ENCODE measurements around the gene TMEM17. TPM values are rescaled to one million over a fixed set of nuclear protein-coding genes. Genes with fewer than 3 reads are reported as not detected.

TMEM17 gene
- total and polyA plus RNA-seq, 9 of the 15 experiments (the other 6 are each of a cell fraction or from before 2014, with no cell fraction given) = 0.58 to 2.2 (median 1.2) TPM

DNA sequence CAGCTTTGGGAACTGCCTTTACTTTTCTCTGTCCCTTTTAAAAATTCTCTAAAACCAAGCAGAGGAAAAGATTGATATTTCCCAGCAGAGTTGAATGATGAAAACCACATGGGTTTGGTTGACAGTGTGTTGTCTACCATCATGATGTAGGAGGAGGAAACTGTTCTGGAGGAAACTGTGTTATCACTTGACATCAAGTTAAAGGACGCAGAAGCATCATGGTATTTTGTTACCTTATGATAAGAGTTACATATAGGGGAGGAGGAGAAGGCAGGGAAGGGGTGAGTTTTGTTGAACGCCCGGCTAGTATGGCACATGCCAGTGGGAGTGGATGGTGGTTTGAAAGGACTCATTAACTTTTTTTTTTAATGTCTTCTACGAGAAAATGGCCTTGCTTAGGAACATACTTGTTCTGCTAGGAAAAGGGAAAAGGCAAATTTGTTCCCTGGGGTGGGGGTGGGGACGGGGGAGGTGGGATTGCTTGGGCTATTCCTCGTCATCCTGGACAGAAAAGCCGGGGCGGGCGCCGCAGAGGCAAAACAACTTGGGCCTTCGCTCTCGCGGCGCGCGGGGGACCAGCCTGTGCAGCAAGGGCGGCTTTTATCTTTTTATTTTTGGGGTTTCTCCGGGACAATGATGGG lies 766 bp downstream of the TMEM17 start (continued):
- TF ChIP-seq, protein P1, sequence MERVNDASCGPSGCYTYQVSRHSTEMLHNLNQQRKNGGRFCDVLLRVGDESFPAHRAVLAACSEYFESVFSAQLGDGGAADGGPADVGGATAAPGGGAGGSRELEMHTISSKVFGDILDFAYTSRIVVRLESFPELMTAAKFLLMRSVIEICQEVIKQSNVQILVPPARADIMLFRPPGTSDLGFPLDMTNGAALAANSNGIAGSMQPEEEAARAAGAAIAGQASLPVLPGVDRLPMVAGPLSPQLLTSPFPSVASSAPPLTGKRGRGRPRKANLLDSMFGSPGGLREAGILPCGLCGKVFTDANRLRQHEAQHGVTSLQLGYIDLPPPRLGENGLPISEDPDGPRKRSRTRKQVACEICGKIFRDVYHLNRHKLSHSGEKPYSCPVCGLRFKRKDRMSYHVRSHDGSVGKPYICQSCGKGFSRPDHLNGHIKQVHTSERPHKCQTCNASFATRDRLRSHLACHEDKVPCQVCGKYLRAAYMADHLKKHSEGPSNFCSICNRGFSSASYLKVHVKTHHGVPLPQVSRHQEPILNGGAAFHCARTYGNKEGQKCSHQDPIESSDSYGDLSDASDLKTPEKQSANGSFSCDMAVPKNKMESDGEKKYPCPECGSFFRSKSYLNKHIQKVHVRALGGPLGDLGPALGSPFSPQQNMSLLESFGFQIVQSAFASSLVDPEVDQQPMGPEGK (CRISPR knock-in tag; IDR thresholded peaks at IDR 0.05; ENCODE audit: borderline replicate concordance) = no peak
- TF ChIP-seq KAT7 (CRISPR knock-in tag; IDR thresholded peaks at IDR 0.05; ENCODE audit: borderline replicate concordance) (no peak), POLR2AphosphoS5 (IDR thresholded peaks at IDR 0.05; ENCODE audit: control insufficient read depth, insufficient read depth, low read depth, low read length) (no peak), PML (IDR thresholded peaks at IDR 0.05; ENCODE audit: low read length) (no peak), GABPB2 (CRISPR knock-in tag; conservative IDR thresholded peaks at IDR 0.05) (no peak), BRCA1 (IDR thresholded peaks at IDR 0.05) (no peak), BRCA1 (CRISPR knock-in tag; IDR thresholded peaks at IDR 0.05) (no peak), EP300 (IDR thresholded peaks at IDR 0.05; ENCODE audit: low read length) (no peak), MCM7 (IDR thresholded peaks at IDR 0.05) (no peak), BRD4 (IDR thresholded peaks at IDR 0.05) (0 out of 2 replicates have a peak, but pooled peaks have one; percentile 42), RBM14 (IDR thresholded peaks at IDR 0.05; ENCODE audit: borderline replicate concordance, insufficient read depth, low read depth, low read length) (no peak), HDGF (IDR thresholded peaks at IDR 0.05) (no peak), POLR2A (conservative IDR thresholded peaks at IDR 0.05) (no peak; the same call in 1 of the 2 replicates), POU5F1 (IDR thresholded peaks at IDR 0.05; ENCODE audit: borderline replicate concordance, low read depth, low read length, partially characterized antibody) (no peak), PTTG1 (tag; IDR thresholded peaks at IDR 0.05; ENCODE audit: low read depth) (no peak), MCM3 (IDR thresholded peaks at IDR 0.05) (no peak), KDM1A (IDR thresholded peaks at IDR 0.05) (no peak), PTBP1 (IDR thresholded peaks at IDR 0.05; ENCODE audit: low read depth, low read length) (no peak), SOX6 (IDR thresholded peaks at IDR 0.05) (no peak), ARHGAP35 (IDR thresholded peaks at IDR 0.05; ENCODE audit: partially characterized antibody) (no peak), MTA1 (IDR thresholded peaks at IDR 0.05; ENCODE audit: borderline replicate concordance) (no peak)
- TF ChIP-seq, protein P2, sequence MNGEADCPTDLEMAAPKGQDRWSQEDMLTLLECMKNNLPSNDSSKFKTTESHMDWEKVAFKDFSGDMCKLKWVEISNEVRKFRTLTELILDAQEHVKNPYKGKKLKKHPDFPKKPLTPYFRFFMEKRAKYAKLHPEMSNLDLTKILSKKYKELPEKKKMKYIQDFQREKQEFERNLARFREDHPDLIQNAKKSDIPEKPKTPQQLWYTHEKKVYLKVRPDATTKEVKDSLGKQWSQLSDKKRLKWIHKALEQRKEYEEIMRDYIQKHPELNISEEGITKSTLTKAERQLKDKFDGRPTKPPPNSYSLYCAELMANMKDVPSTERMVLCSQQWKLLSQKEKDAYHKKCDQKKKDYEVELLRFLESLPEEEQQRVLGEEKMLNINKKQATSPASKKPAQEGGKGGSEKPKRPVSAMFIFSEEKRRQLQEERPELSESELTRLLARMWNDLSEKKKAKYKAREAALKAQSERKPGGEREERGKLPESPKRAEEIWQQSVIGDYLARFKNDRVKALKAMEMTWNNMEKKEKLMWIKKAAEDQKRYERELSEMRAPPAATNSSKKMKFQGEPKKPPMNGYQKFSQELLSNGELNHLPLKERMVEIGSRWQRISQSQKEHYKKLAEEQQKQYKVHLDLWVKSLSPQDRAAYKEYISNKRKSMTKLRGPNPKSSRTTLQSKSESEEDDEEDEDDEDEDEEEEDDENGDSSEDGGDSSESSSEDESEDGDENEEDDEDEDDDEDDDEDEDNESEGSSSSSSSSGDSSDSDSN (IDR thresholded peaks at IDR 0.05; ENCODE audit: borderline replicate concordance in 1 of 2, low read depth in 2 of 2, low read length in 2 of 2) = no peak
- TF ChIP-seq, protein P3, sequence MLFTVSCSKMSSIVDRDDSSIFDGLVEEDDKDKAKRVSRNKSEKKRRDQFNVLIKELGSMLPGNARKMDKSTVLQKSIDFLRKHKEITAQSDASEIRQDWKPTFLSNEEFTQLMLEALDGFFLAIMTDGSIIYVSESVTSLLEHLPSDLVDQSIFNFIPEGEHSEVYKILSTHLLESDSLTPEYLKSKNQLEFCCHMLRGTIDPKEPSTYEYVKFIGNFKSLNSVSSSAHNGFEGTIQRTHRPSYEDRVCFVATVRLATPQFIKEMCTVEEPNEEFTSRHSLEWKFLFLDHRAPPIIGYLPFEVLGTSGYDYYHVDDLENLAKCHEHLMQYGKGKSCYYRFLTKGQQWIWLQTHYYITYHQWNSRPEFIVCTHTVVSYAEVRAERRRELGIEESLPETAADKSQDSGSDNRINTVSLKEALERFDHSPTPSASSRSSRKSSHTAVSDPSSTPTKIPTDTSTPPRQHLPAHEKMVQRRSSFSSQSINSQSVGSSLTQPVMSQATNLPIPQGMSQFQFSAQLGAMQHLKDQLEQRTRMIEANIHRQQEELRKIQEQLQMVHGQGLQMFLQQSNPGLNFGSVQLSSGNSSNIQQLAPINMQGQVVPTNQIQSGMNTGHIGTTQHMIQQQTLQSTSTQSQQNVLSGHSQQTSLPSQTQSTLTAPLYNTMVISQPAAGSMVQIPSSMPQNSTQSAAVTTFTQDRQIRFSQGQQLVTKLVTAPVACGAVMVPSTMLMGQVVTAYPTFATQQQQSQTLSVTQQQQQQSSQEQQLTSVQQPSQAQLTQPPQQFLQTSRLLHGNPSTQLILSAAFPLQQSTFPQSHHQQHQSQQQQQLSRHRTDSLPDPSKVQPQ (CRISPR knock-in tag; IDR thresholded peaks at IDR 0.05; ENCODE audit: borderline replicate concordance) = no peak
- TF ChIP-seq, protein P4, sequence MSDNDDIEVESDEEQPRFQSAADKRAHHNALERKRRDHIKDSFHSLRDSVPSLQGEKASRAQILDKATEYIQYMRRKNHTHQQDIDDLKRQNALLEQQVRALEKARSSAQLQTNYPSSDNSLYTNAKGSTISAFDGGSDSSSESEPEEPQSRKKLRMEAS (CRISPR knock-in tag; IDR thresholded peaks at IDR 0.05) = no peak
